HUES48 (cell line): Measurements from ENCODE around the gene CDC20.
A peak's percentile ranks its signal among the peaks of the same experiment; 100 is the strongest.

Source experiments
- H3K27ac ChIP-seq: one replicate; pipeline ENCODE4 v1.7.0; 2013; ENCODE audit warnings: low read depth, low read length, inconsistent platforms
- H3K27me3 ChIP-seq: 2 replicates; pipeline ENCODE4 v1.6.1; 2013; ENCODE audit warnings: mild to moderate bottlenecking, low read length; ENCODE audit not compliant: control insufficient read depth, insufficient read depth
- H3K36me3 ChIP-seq: 2 replicates; pipeline ENCODE4 v1.6.1; 2013; ENCODE audit warnings: low read length; ENCODE audit not compliant: control insufficient read depth, insufficient read depth
- H3K4me1 ChIP-seq: 2 replicates; pipeline ENCODE4 v1.6.1; 2013; ENCODE audit warnings: mild to moderate bottlenecking, low read length; ENCODE audit not compliant: control insufficient read depth, insufficient read depth
- H3K4me3 ChIP-seq: 2 replicates; pipeline ENCODE4 v1.5.1; 2013; ENCODE audit warnings: mild to moderate bottlenecking, low read depth, low read length
- H3K9ac ChIP-seq: 2 replicates; pipeline ENCODE4 v1.6.1; 2013; ENCODE audit warnings: mild to moderate bottlenecking, low read depth, low read length, moderate library complexity
- H3K9me3 ChIP-seq: 2 replicates; pipeline ENCODE4 v1.6.1; 2013; ENCODE audit warnings: low read length; ENCODE audit not compliant: control insufficient read depth, insufficient read depth

The CDC20 gene

GRCh38 chr1:43348809-43349593 is 9.8 kb upstream of the CDC20 start:
- H3K9me3 ChIP-seq: no peaks in the 10 kb centered on the region
- H3K9ac ChIP-seq: peak overlapping the region; percentile 84
- no peaks in the 10 kb centered on the region for H3K36me3 ChIP-seq
- peak overlapping the region; percentile 69 for H3K4me3 ChIP-seq
- peaks cover 12% of the 10 kb centered on the region for H3K27me3 ChIP-seq
- peaks cover 24% of the 10 kb centered on the region for H3K4me1 ChIP-seq
- H3K27ac ChIP-seq: peak overlapping the region; percentile 99

DNA sequence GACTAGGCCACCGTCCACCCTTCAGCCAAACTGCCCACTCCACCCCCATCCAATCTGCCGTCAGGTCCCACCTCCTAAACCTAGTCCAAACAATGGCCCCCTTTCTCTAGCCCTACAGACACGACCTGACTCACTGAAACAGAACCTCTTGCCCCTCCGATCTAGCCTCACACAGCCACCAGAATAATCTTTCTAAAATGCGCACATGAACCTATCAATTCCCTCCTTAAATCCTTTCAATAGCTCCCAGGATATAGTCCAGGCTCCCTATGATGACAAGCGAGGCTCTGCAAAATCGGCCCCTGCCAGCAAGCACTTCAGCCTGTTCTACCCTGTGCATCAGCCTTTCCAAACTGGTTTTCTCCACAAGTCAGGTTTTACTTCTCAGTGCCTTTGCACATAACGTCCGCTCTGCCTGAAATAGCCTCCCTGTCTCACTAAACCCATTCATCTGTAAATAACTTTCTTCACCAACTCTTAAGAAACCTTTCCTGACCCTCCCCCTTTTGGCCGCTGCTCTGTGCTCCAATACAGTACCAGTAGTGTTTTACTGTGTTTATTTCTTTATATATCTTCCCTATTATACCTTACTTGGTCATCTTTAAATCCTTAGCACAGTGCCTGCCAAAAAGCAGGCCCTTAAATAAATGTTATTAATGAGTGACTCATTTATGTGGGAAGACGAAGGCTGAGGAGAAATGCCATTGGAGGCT is 9.0 kb upstream of the CDC20 start:
- Histone ChIP-seq H3K27me3 (peaks cover 12% of the 10 kb centered on the region), H3K36me3 (no peaks in the 10 kb centered on the region), H3K4me3 (peak overlapping the region; percentile 69), H3K9me3 (no peaks in the 10 kb centered on the region), H3K9ac (peak overlapping the region; percentile 84), H3K4me1 (peaks cover 24% of the 10 kb centered on the region), H3K27ac (peak overlapping the region; percentile 99)

DNA sequence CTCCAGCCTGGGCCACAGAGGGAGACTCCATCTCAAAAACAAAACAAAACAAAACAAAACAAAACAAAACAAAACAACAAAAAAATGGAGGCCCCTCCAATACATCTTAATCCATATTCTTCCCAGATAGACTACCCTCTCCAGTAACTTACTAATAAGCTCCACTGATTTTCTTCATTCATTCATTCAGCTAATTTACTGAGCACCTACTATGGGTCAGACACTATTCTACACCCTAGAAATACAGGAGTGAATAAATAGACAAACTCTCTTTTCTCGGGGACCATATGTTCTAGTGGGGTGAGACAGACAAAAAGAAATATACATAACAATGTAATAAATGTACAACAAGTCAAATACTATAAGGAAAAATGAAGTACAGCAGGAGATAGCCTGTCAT is 7.8 kb upstream of the CDC20 start:
- H3K9me3 ChIP-seq: no peaks in the 10 kb centered on the region
- no peak overlapping the region for H3K27ac ChIP-seq
- peaks cover 24% of the 10 kb centered on the region for H3K4me1 ChIP-seq
- peaks cover 12% of the 10 kb centered on the region for H3K27me3 ChIP-seq
- H3K4me3 ChIP-seq: no peak overlapping the region
- H3K36me3 ChIP-seq: no peaks in the 10 kb centered on the region
- no peak overlapping the region for H3K9ac ChIP-seq

- peaks cover 19% of the 10 kb centered on the region for H3K4me1 ChIP-seq
- no peaks in the 10 kb centered on the region for H3K9me3 ChIP-seq
- peaks cover 12% of the 10 kb centered on the region for H3K27me3 ChIP-seq
- no peaks in the 10 kb centered on the region for H3K36me3 ChIP-seq
- H3K4me3 ChIP-seq: no peak overlapping the region
- H3K9ac ChIP-seq: no peak overlapping the region
- H3K27ac ChIP-seq: no peak overlapping the region
Measured at GRCh38 chr1:43351421-43352350, 7.1 kb upstream of the CDC20 start.

DNA sequence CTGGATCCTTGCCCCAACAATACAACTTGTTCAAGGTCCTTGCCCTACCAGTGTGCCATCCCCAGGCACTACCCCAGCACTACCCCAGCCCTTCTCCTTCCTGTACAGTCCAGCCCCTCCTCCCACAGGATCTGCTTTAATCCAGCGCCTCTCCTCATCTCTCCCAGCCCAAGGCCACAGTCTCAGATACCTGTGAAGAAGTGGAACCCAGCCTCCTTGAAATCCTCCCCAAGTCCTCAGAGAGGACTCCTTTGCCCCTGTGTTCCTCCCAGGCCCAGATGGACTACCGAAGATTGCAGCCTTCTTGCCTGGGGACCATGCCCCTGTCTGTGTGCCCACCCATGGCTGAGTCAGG is 6.5 kb upstream of the CDC20 start:
- no peaks in the 10 kb centered on the region for H3K36me3 ChIP-seq
- no peak overlapping the region for H3K9ac ChIP-seq
- peaks cover 9% of the 10 kb centered on the region for H3K27me3 ChIP-seq
- no peaks in the 10 kb centered on the region for H3K9me3 ChIP-seq
- H3K4me3 ChIP-seq: no peak overlapping the region
- peaks cover 19% of the 10 kb centered on the region for H3K4me1 ChIP-seq
- H3K27ac ChIP-seq: no peak overlapping the region

DNA sequence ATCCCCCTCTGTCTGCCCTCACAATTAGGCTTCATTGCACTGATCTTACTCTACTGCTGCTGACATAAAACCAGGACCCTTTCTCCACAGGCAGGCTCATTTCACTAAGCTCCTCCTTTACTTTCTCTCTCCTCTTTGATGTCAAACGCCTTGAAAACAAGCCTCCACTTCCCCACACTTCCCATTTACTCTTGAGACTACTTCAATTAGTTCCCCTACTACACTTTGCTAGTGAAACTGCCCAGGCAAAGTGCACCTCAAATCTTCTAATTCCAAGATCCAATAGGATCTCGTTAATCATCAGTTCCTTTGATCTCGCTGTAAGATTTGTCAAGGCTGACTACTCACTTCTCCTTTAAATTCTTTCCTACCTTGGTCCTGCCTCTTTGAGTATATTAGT is 5.9 kb upstream of the CDC20 start:
- Histone ChIP-seq H3K9ac (no peak overlapping the region), H3K4me1 (peaks cover 17% of the 10 kb centered on the region), H3K27ac (no peak overlapping the region), H3K27me3 (peaks cover 3% of the 10 kb centered on the region), H3K36me3 (no peaks in the 10 kb centered on the region), H3K9me3 (no peaks in the 10 kb centered on the region), H3K4me3 (no peak overlapping the region)

DNA sequence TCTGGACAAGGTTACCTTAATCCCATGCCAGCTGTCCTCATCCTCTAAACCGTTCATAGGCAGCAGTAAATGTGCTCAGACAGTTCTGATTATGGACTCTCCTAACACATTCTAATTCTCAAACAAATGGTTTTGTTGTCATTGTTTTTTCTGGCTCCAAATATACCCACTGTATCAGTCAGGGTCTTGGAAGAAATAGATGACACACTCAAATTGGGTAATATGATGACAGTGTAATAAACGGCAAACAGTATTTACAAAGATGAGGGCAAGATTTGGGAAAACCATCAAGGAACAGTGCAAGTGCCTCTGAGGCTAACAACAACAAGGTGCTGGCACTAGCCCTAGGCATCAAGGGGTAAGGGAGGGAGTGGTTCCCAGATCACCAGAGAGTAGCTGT is 4.3 kb upstream of the CDC20 start:
- Histone ChIP-seq H3K4me1 (peaks cover 10% of the 10 kb centered on the region), H3K27ac (no peak overlapping the region), H3K36me3 (peaks cover 1% of the 10 kb centered on the region; the same call in 1 of the 2 replicates), H3K27me3 (no peaks in the 10 kb centered on the region), H3K9me3 (no peaks in the 10 kb centered on the region), H3K4me3 (no peak overlapping the region), H3K9ac (no peak overlapping the region)

- H3K36me3 ChIP-seq: peaks cover 6% of the 10 kb centered on the region
Measured at GRCh38 chr1:43354936-43355335, 3.8 kb upstream of the CDC20 start.

GRCh38 chr1:43357251-43357650 is 1.5 kb upstream of the CDC20 start:
- Histone ChIP-seq H3K9ac (no peak overlapping the region), H3K36me3 (peaks cover 29% of the 10 kb centered on the region), H3K4me1 (peaks cover 15% of the 10 kb centered on the region), H3K4me3 (no peak overlapping the region), H3K27ac (no peak overlapping the region), H3K27me3 (no peaks in the 10 kb centered on the region), H3K9me3 (no peaks in the 10 kb centered on the region)

More at GRCh38 chr1:43354936-43355335, 3.8 kb upstream of the CDC20 start:
- peaks cover 9% of the 10 kb centered on the region for H3K4me1 ChIP-seq
- H3K4me3 ChIP-seq: no peak overlapping the region
- H3K9ac ChIP-seq: no peak overlapping the region
- no peaks in the 10 kb centered on the region for H3K27me3 ChIP-seq
- H3K9me3 ChIP-seq: no peaks in the 10 kb centered on the region
- H3K27ac ChIP-seq: no peak overlapping the region

DNA sequence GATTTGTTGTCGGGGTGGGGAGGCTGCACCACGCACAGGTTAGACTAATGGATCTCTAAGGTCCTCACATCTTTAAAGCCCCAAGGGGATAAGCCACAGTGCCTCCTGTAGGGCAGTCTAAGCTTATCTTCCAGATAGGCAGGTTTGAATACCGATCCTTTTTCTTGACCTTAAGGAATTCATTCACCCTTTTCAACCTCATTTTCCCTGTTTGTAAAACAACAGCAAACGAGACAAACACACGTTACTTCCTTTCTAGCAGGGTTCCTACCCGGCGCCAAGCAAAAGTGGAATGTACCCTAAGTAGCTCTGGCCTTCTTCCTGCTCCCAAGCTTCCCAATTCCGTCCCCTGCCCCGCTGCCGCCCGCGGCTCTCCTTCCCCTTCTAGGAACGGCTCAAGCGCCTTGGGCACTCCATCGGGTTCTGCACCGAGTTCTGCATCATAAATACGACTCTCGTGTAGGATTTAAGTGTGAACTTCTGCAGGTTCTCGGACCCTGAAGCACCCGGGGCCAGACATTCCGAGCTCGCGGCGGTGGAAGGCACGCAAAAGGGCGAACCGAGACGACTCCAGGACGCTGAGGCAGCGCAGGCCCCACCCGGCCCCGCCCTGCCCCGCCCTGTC is 548 bp upstream of the CDC20 start:
- no peaks in the 10 kb centered on the region for H3K27me3 ChIP-seq
- H3K9me3 ChIP-seq: no peaks in the 10 kb centered on the region
- H3K36me3 ChIP-seq: peaks cover 38% of the 10 kb centered on the region
- peak overlapping the region; percentile 82 for H3K9ac ChIP-seq
- H3K27ac ChIP-seq: peak overlapping the region; percentile 94
- H3K4me3 ChIP-seq: peak overlapping the region; percentile 76
- peaks cover 15% of the 10 kb centered on the region for H3K4me1 ChIP-seq
